Activated T-cell treated with anti-CD3 and anti-CD28 coated beads for 48 hours (primary cell): ENCODE data around the gene FRMPD3.
"Not testable (repeated sequence)": the region's sequence is repeated elsewhere in the genome, so short reads cannot be mapped to it uniquely, and the experiment has no call there.

ENCODE experiments used
- DNase-seq: peaks from one replicate; pipeline ENCODE4 v3.0.0-alpha.2; 2020; ENCODE audit warnings: low read depth

The FRMPD3 gene

GRCh38 chrX:107448998-107449835 is at the start of gene FRMPD3:
TSS of gene FRMPD3 (plus strand) at chrX:107449652. CDS start at chrX:107526589, 76,937 bp downstream.
- no peak for DNase-seq

- no peak for DNase-seq
Observed at GRCh38 chrX:107420571-107420970, 28.9 kb upstream of the FRMPD3 start.

GRCh38 chrX:107421337-107421861 is 28.1 kb upstream of the FRMPD3 start:
- no peak for DNase-seq

- no peak for DNase-seq
Observed at GRCh38 chrX:107429090-107429489, 20.4 kb upstream of the FRMPD3 start.

- no peak for DNase-seq
Observed at GRCh38 chrX:107440187-107440586, 9.3 kb upstream of the FRMPD3 start.

GRCh38 chrX:107440692-107441091 is 8.8 kb upstream of the FRMPD3 start:
- DNase-seq = no peak

GRCh38 chrX:107442914-107443527 is 6.4 kb upstream of the FRMPD3 start:
- no peak for DNase-seq

- no peak for DNase-seq
Observed at GRCh38 chrX:107445146-107445545, 4.3 kb upstream of the FRMPD3 start.

- DNase-seq = no peak
Observed at GRCh38 chrX:107445631-107446030, 3.8 kb upstream of the FRMPD3 start.

GRCh38 chrX:107447642-107448041 is 1.8 kb upstream of the FRMPD3 start:
- DNase-seq = no peak

- DNase-seq = no peak
Observed at GRCh38 chrX:107448625-107448997, 841 bp upstream of the FRMPD3 start.

- DNase-seq = no peak
Observed at GRCh38 chrX:107450823-107451509, 1.5 kb downstream of the FRMPD3 start.

GRCh38 chrX:107451731-107452130 is 2.3 kb downstream of the FRMPD3 start:
- no peak for DNase-seq

GRCh38 chrX:107452581-107452980 is 3.1 kb downstream of the FRMPD3 start:
- DNase-seq = no peak

GRCh38 chrX:107454302-107454701 is 4.8 kb downstream of the FRMPD3 start:
- no peak for DNase-seq

- no peak for DNase-seq
Observed at GRCh38 chrX:107457289-107457688, 7.8 kb downstream of the FRMPD3 start.

GRCh38 chrX:107465932-107466620 is 16.6 kb downstream of the FRMPD3 start:
- DNase-seq = no peak

- no peak for DNase-seq
Observed at GRCh38 chrX:107467271-107467670, 17.8 kb downstream of the FRMPD3 start.

GRCh38 chrX:107470198-107470597 is 20.7 kb downstream of the FRMPD3 start:
- no peak for DNase-seq

- no peak for DNase-seq
Observed at GRCh38 chrX:107470971-107471370, 21.5 kb downstream of the FRMPD3 start.

- not testable (repeated sequence) for DNase-seq
Observed at GRCh38 chrX:107471420-107471819, 22.0 kb downstream of the FRMPD3 start.

GRCh38 chrX:107477406-107477805 is 28.0 kb downstream of the FRMPD3 start:
- no peak for DNase-seq
